HepG2 (cell line): Measurements from ENCODE around the gene ITPK1. TPM values are rescaled to one million over a fixed set of nuclear protein-coding genes. Genes with fewer than 3 reads are reported as not detected.
A peak's percentile ranks its signal among the peaks of the same experiment; 100 is the strongest.

Experiments
- ATF1 ChIP-seq: IDR thresholded peaks from 2 replicates; pipeline ENCODE4 v1.6.1; 2016; ENCODE audit warnings: mild to moderate bottlenecking, control low read depth
- CEBPG ChIP-seq: IDR thresholded peaks from 2 replicates; pipeline ENCODE4 v1.6.1; 2016
- DNMT1 ChIP-seq: sonication (generic); formaldehyde crosslinking; IDR thresholded peaks from 2 replicates; pipeline ENCODE4 v1.5.1; 2020; ENCODE audit warnings: mild to moderate bottlenecking, missing genetic modification reagents
- FOXA1 ChIP-seq, 2 experiments: fragments of 450-650 bp in 1 of 2; sonication (generic) in 1 of 2; formaldehyde crosslinking in 1 of 2; IDR thresholded peaks; 2 replicates each; pipeline versions ENCODE4 v1.4.0 to v1.6.1; 2016 to 2020; ENCODE audit warnings: missing genetic modification reagents in 1 of 2
- HMG20A ChIP-seq: IDR thresholded peaks from 2 replicates; pipeline ENCODE4 v1.6.1; 2016; ENCODE audit warnings: borderline replicate concordance
- HNF4A ChIP-seq: sonication (generic); formaldehyde crosslinking; IDR thresholded peaks from 2 replicates; pipeline ENCODE4 v1.4.0; 2020; ENCODE audit warnings: missing genetic modification reagents
- ISL2 ChIP-seq: sonication (generic); formaldehyde crosslinking; IDR thresholded peaks from 2 replicates; pipeline ENCODE4 v1.5.0; 2020; ENCODE audit warnings: missing genetic modification reagents
- KDM5B ChIP-seq: sonication (generic); formaldehyde crosslinking; IDR thresholded peaks from 2 replicates; pipeline ENCODE4 v1.4.0; 2020; ENCODE audit warnings: missing genetic modification reagents, mild to moderate bottlenecking, borderline replicate concordance
- MBNL3 ChIP-seq: fragments of 250-450 bp; sonication (Bioruptor Pico); conservative IDR thresholded peaks from 2 replicates; pipeline ENCODE4 v1.8.0; 2022; ENCODE audit warnings: mild to moderate bottlenecking, inconsistent platforms
- NFIC ChIP-seq: IDR thresholded peaks from 2 replicates; pipeline ENCODE4 v1.6.1; 2012; ENCODE audit warnings: mild to moderate bottlenecking, low read length, inconsistent platforms
- NFKBIZ ChIP-seq: IDR thresholded peaks from 2 replicates; pipeline ENCODE4 v1.6.1; 2018; ENCODE audit warnings: missing genetic modification reagents, missing compliant biosample characterization
- PAX8 ChIP-seq: sonication (generic); formaldehyde crosslinking; IDR thresholded peaks from 2 replicates; pipeline ENCODE4 v1.8.0; 2022; ENCODE audit warnings: mild to moderate bottlenecking, missing genetic modification reagents, borderline replicate concordance
- PLRG1 ChIP-seq: fragments of 450-650 bp; conservative IDR thresholded peaks from 2 replicates; pipeline ENCODE4 v1.6.1; 2016
- POGZ ChIP-seq: sonication (generic); formaldehyde crosslinking; IDR thresholded peaks from 2 replicates; pipeline ENCODE4 v1.4.0; 2020; ENCODE audit warnings: mild to moderate bottlenecking, missing genetic modification reagents
- POLR2A ChIP-seq, 2 experiments: IDR thresholded peaks; 2 replicates each; pipeline ENCODE4 v1.6.1; 2011; ENCODE audit warnings: low read depth in 2 of 2, low read length in 2 of 2, mild to moderate bottlenecking in 1 of 2, moderate library complexity in 1 of 2; ENCODE audit not compliant: insufficient read depth in 1 of 2
- RCOR2 ChIP-seq: IDR thresholded peaks from 2 replicates; pipeline ENCODE4 v1.6.1; 2016; ENCODE audit warnings: missing biosample characterization, missing genetic modification reagents
- SOX13 ChIP-seq, 3 experiments: fragments of 450-650 bp in 1 of 3; sonication (generic) in 1 of 3; formaldehyde crosslinking in 1 of 3; IDR thresholded peaks in 2 of 3; conservative IDR thresholded peaks in 1 of 3; 2 replicates each; pipeline versions ENCODE4 v1.5.0 to v1.6.1; 2016 to 2020; ENCODE audit warnings: antibody characterized with exemption in 1 of 3, mild to moderate bottlenecking in 1 of 3, missing compliant biosample characterization in 1 of 3, missing genetic modification reagents in 1 of 3, moderate library complexity in 1 of 3
- SOX6 ChIP-seq, 2 experiments: fragments of 450-650 bp in 1 of 2; sonication (generic) in 1 of 2; formaldehyde crosslinking in 1 of 2; IDR thresholded peaks; 2 replicates each; pipeline versions ENCODE4 v1.4.0 to v1.6.1; 2017 to 2020; ENCODE audit warnings: antibody characterized with exemption in 1 of 2, mild to moderate bottlenecking in 1 of 2, missing genetic modification reagents in 1 of 2
- SUZ12 ChIP-seq: fragments of 150-350 bp; IDR thresholded peaks from 2 replicates; pipeline ENCODE4 v1.6.1; 2014; ENCODE audit warnings: low read depth, low read length
- ZNF12 ChIP-seq: sonication (generic); formaldehyde crosslinking; IDR thresholded peaks from 2 replicates; pipeline ENCODE4 v1.5.0; 2020; ENCODE audit warnings: missing genetic modification reagents
- ZNF292 ChIP-seq: sonication (generic); formaldehyde crosslinking; IDR thresholded peaks from 2 replicates; pipeline ENCODE4 v1.8.1; 2022; ENCODE audit warnings: mild to moderate bottlenecking, low read depth, missing genetic modification reagents, borderline replicate concordance
- ZNF350 ChIP-seq: sonication (generic); formaldehyde crosslinking; IDR thresholded peaks from 2 replicates; pipeline ENCODE4 v1.4.0; 2020; ENCODE audit warnings: mild to moderate bottlenecking, low read depth, missing genetic modification reagents, borderline replicate concordance
- ZNF773 ChIP-seq: sonication (generic); formaldehyde crosslinking; IDR thresholded peaks from 2 replicates; pipeline ENCODE4 v1.4.0; 2020; ENCODE audit warnings: missing genetic modification reagents, borderline replicate concordance
- ZNF780A ChIP-seq: sonication (generic); formaldehyde crosslinking; IDR thresholded peaks from 2 replicates; pipeline ENCODE4 v1.8.0; 2022; ENCODE audit warnings: mild to moderate bottlenecking, missing genetic modification reagents, moderate library complexity
- polyA plus RNA-seq, 8 experiments: library from polyadenylated mRNA; depleted of rRNA in 3 of 8; stranded (reverse) in 7 of 8; unstranded in 1 of 8; fragments of >200 nt; fragmentation: Illumina TruSeq in 4 of 8; extraction: Trizol in 4 of 8; gene quantifications; 2 replicates each; pipeline versions ENCODE4 v1.2.1 to v1.2.3, GENCODE V29; 2011 to 2016; ENCODE audit warnings: low read depth in 4 of 8, missing spikeins in 1 of 8, mixed read lengths in 1 of 8; ENCODE audit not compliant: insufficient read depth in 1 of 8
- total RNA-seq, 5 experiments: library from RNA; depleted of rRNA; stranded (reverse); fragments of >200 nt; fragmentation: Illumina TruSeq; extraction: Trizol; gene quantifications; 2 replicates each; pipeline ENCODE4 v1.2.3, GENCODE V29; 2016; ENCODE audit warnings: low read depth in 1 of 5
- TF ChIP-seq, protein P1 (sequence below), 2 experiments: IDR thresholded peaks; 2 replicates each; pipeline ENCODE4 v1.6.1; 2011 to 2012; ENCODE audit warnings: low read length in 2 of 2, borderline replicate concordance in 1 of 2, low read depth in 1 of 2, mild to moderate bottlenecking in 1 of 2, moderate library complexity in 1 of 2
- TF ChIP-seq, protein P2 (sequence below): sonication (generic); formaldehyde crosslinking; IDR thresholded peaks from 2 replicates; pipeline ENCODE4 v1.4.0; 2020; ENCODE audit warnings: missing genetic modification reagents, borderline replicate concordance
- TF ChIP-seq, protein P3 (sequence below): IDR thresholded peaks from 2 replicates; pipeline ENCODE4 v1.6.1; 2016

The ITPK1 gene
- total and polyA plus RNA-seq, 2 of the 13 experiments (the other 11 are each of a cell fraction or from before 2014, with no cell fraction given) = 20.5 to 47.5 TPM

DNA sequence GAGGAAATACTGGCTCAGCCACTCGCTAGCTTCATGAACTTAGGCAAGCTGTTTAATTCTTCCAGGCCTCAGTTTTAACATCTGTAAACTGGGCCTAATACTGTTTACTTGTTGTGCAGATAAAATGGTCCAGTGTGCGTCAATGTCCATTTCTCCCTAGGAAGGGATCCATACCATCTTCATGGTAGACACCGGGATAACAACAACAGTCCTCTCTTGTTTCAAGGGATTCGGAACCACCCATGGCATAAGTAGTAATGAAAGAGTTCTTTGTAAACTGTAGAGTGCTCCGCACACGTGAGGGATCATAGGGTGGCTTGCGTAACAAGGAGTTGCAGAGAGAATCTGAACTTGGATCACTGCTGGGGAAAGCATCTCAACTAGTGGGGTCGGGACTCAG lies 210.1 kb downstream of the ITPK1 start (continued):
- TF ChIP-seq ZNF773 (CRISPR knock-in tag) (no peak), POGZ (CRISPR knock-in tag) (peak; percentile 41; the same call in 1 of the 2 replicates), HMG20A (CRISPR knock-in tag) (peak; percentile 34; the same call in 1 of the 2 replicates), CEBPG (CRISPR knock-in tag) (peak; percentile 92), POLR2A (IDR thresholded peaks at IDR 0.05; ENCODE audit: insufficient read depth in 1 of 2, low read depth in 2 of 2, low read length in 2 of 2) (no peak), ZNF780A (CRISPR knock-in tag) (no peak), SUZ12 (no peak), FOXA1 (IDR thresholded peaks at IDR 0.05) (no peak), FOXA1 (CRISPR knock-in tag; IDR thresholded peaks at IDR 0.05) (peak; percentile 42), NFIC (0 out of 2 replicates have a peak, but pooled peaks have one; percentile 24), SOX13 (IDR thresholded peaks at IDR 0.05) (no peak; the same call in 1 of the 2 replicates), SOX13 (CRISPR knock-in tag; conservative IDR thresholded peaks at IDR 0.05 in 1 of 2, IDR thresholded peaks at IDR 0.05 in 1 of 2) (peak in 1 of 2 experiments; percentile 83; a peak in 2 of 4 replicates), ISL2 (CRISPR knock-in tag) (peak; percentile 61; the same call in 1 of the 2 replicates), ATF1 (CRISPR knock-in tag) (0 out of 2 replicates have a peak, but pooled peaks have one; percentile 26), HNF4A (CRISPR knock-in tag) (peak; percentile 92), KDM5B (CRISPR knock-in tag) (no peak), NFKBIZ (CRISPR knock-in tag) (no peak), ZNF12 (no peak), ZNF292 (CRISPR knock-in tag) (peak; percentile 47; the same call in 1 of the 2 replicates), DNMT1 (CRISPR knock-in tag) (no peak), RCOR2 (CRISPR knock-in tag) (peak; percentile 87), PAX8 (CRISPR knock-in tag) (no peak), MBNL3 (CRISPR knock-in tag) (no peak), SOX6 (IDR thresholded peaks at IDR 0.05) (no peak), SOX6 (CRISPR knock-in tag; IDR thresholded peaks at IDR 0.05) (peak; percentile 83), ZNF350 (no peak), PLRG1 (no peak)
- TF ChIP-seq, protein P1, sequence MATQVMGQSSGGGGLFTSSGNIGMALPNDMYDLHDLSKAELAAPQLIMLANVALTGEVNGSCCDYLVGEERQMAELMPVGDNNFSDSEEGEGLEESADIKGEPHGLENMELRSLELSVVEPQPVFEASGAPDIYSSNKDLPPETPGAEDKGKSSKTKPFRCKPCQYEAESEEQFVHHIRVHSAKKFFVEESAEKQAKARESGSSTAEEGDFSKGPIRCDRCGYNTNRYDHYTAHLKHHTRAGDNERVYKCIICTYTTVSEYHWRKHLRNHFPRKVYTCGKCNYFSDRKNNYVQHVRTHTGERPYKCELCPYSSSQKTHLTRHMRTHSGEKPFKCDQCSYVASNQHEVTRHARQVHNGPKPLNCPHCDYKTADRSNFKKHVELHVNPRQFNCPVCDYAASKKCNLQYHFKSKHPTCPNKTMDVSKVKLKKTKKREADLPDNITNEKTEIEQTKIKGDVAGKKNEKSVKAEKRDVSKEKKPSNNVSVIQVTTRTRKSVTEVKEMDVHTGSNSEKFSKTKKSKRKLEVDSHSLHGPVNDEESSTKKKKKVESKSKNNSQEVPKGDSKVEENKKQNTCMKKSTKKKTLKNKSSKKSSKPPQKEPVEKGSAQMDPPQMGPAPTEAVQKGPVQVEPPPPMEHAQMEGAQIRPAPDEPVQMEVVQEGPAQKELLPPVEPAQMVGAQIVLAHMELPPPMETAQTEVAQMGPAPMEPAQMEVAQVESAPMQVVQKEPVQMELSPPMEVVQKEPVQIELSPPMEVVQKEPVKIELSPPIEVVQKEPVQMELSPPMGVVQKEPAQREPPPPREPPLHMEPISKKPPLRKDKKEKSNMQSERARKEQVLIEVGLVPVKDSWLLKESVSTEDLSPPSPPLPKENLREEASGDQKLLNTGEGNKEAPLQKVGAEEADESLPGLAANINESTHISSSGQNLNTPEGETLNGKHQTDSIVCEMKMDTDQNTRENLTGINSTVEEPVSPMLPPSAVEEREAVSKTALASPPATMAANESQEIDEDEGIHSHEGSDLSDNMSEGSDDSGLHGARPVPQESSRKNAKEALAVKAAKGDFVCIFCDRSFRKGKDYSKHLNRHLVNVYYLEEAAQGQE (IDR thresholded peaks at IDR 0.05; ENCODE audit: borderline replicate concordance in 1 of 2, low read depth in 1 of 2, low read length in 2 of 2) = 0 out of 4 replicates have a peak, but pooled peaks of 1 of the 2 experiments have one; percentile 9
- TF ChIP-seq, protein P2, sequence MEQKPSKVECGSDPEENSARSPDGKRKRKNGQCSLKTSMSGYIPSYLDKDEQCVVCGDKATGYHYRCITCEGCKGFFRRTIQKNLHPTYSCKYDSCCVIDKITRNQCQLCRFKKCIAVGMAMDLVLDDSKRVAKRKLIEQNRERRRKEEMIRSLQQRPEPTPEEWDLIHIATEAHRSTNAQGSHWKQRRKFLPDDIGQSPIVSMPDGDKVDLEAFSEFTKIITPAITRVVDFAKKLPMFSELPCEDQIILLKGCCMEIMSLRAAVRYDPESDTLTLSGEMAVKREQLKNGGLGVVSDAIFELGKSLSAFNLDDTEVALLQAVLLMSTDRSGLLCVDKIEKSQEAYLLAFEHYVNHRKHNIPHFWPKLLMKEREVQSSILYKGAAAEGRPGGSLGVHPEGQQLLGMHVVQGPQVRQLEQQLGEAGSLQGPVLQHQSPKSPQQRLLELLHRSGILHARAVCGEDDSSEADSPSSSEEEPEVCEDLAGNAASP = peak; percentile 35; the same call in 1 of the 2 replicates
- TF ChIP-seq, protein P3, sequence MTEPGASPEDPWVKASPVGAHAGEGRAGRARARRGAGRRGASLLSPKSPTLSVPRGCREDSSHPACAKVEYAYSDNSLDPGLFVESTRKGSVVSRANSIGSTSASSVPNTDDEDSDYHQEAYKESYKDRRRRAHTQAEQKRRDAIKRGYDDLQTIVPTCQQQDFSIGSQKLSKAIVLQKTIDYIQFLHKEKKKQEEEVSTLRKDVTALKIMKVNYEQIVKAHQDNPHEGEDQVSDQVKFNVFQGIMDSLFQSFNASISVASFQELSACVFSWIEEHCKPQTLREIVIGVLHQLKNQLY (CRISPR knock-in tag) = peak; percentile 77
